ENCODE results near the gene BLVRA.

The BLVRA gene

GRCh38 chr7:43752411-43752810 is 6.1 kb upstream of the BLVRA start:
- no peaks in the 10 kb centered on the region for H3K9me3 ChIP-seq (ENCODE audit: insufficient read depth, low read depth, low read length)
- H3K9ac ChIP-seq (ENCODE audit: low read depth, low read length), result no peak overlapping the region
- no peak overlapping the region for H3K4me3 ChIP-seq (ENCODE audit: low read length)
- H3K27ac ChIP-seq (ENCODE audit: low read length), result no peak overlapping the region
- no peaks in the 10 kb centered on the region; the same call in 1 of the 2 replicates for H3K4me1 ChIP-seq (ENCODE audit: insufficient read depth, low read length)
- H3K27me3 ChIP-seq (ENCODE audit: insufficient read depth, low read length), result peaks cover 14% of the 10 kb centered on the region
- no peaks in the 10 kb centered on the region for H3K36me3 ChIP-seq (ENCODE audit: insufficient read depth, low read depth, low read length)

- no peak overlapping the region for H3K27ac ChIP-seq (ENCODE audit: low read length)
Observed at GRCh38 chr7:43753271-43753810, 5.1 kb upstream of the BLVRA start.

GRCh38 chr7:43753843-43754242 is 4.6 kb upstream of the BLVRA start:
- H3K36me3 ChIP-seq (ENCODE audit: insufficient read depth, low read depth, low read length), result no peaks in the 10 kb centered on the region
- peaks cover 21% of the 10 kb centered on the region for H3K27me3 ChIP-seq (ENCODE audit: insufficient read depth, low read length)
- no peak overlapping the region for H3K27ac ChIP-seq (ENCODE audit: low read length)
- H3K4me3 ChIP-seq (ENCODE audit: low read length), result no peak overlapping the region
- no peaks in the 10 kb centered on the region; the same call in 1 of the 2 replicates for H3K4me1 ChIP-seq (ENCODE audit: insufficient read depth, low read length)
- H3K9ac ChIP-seq (ENCODE audit: low read depth, low read length), result no peak overlapping the region
- no peaks in the 10 kb centered on the region for H3K9me3 ChIP-seq (ENCODE audit: insufficient read depth, low read depth, low read length)

More at GRCh38 chr7:43753271-43753810, 5.1 kb upstream of the BLVRA start:
- Histone ChIP-seq H3K36me3 (ENCODE audit: insufficient read depth, low read depth, low read length) (no peaks in the 10 kb centered on the region), H3K4me1 (ENCODE audit: insufficient read depth, low read length) (no peaks in the 10 kb centered on the region; the same call in 1 of the 2 replicates), H3K9me3 (ENCODE audit: insufficient read depth, low read depth, low read length) (no peaks in the 10 kb centered on the region), H3K9ac (ENCODE audit: low read depth, low read length) (no peak overlapping the region), H3K4me3 (ENCODE audit: low read length) (no peak overlapping the region), H3K27me3 (ENCODE audit: insufficient read depth, low read length) (peaks cover 21% of the 10 kb centered on the region)

GRCh38 chr7:43754596-43754995 is 3.9 kb upstream of the BLVRA start:
- H3K27ac ChIP-seq (ENCODE audit: low read length), result no peak overlapping the region
- no peak overlapping the region for H3K9ac ChIP-seq (ENCODE audit: low read depth, low read length)
- peaks cover 5% of the 10 kb centered on the region for H3K4me1 ChIP-seq (ENCODE audit: insufficient read depth, low read length)
- no peak overlapping the region for H3K4me3 ChIP-seq (ENCODE audit: low read length)
- no peaks in the 10 kb centered on the region for H3K36me3 ChIP-seq (ENCODE audit: insufficient read depth, low read depth, low read length)
- H3K9me3 ChIP-seq (ENCODE audit: insufficient read depth, low read depth, low read length), result no peaks in the 10 kb centered on the region
- peaks cover 29% of the 10 kb centered on the region for H3K27me3 ChIP-seq (ENCODE audit: insufficient read depth, low read length)

- Histone ChIP-seq H3K4me3 (ENCODE audit: low read length) (no peak overlapping the region), H3K27me3 (ENCODE audit: insufficient read depth, low read length) (peaks cover 37% of the 10 kb centered on the region), H3K4me1 (ENCODE audit: insufficient read depth, low read length) (peaks cover 5% of the 10 kb centered on the region), H3K27ac (ENCODE audit: low read length) (no peak overlapping the region), H3K9me3 (ENCODE audit: insufficient read depth, low read depth, low read length) (no peaks in the 10 kb centered on the region), H3K9ac (ENCODE audit: low read depth, low read length) (no peak overlapping the region), H3K36me3 (ENCODE audit: insufficient read depth, low read depth, low read length) (no peaks in the 10 kb centered on the region)
Observed at GRCh38 chr7:43756368-43757072, 2.0 kb upstream of the BLVRA start.

GRCh38 chr7:43757073-43757720 is 1.3 kb upstream of the BLVRA start:
- no peaks in the 10 kb centered on the region for H3K9me3 ChIP-seq (ENCODE audit: insufficient read depth, low read depth, low read length)
- no peak overlapping the region for H3K9ac ChIP-seq (ENCODE audit: low read depth, low read length)
- H3K27ac ChIP-seq (ENCODE audit: low read length), result no peak overlapping the region
- no peaks in the 10 kb centered on the region for H3K36me3 ChIP-seq (ENCODE audit: insufficient read depth, low read depth, low read length)
- H3K27me3 ChIP-seq (ENCODE audit: insufficient read depth, low read length), result peaks cover 37% of the 10 kb centered on the region
- H3K4me1 ChIP-seq (ENCODE audit: insufficient read depth, low read length), result peaks cover 5% of the 10 kb centered on the region
- no peak overlapping the region for H3K4me3 ChIP-seq (ENCODE audit: low read length)

GRCh38 chr7:43758822-43759683 is 573 bp downstream of the BLVRA start:
- Histone ChIP-seq H3K36me3 (ENCODE audit: insufficient read depth, low read depth, low read length) (no peaks in the 10 kb centered on the region), H3K27me3 (ENCODE audit: insufficient read depth, low read length) (peaks cover 37% of the 10 kb centered on the region), H3K27ac (ENCODE audit: low read length) (no peak overlapping the region), H3K4me3 (ENCODE audit: low read length) (peak overlapping the region; percentile 63), H3K4me1 (ENCODE audit: insufficient read depth, low read length) (peaks cover 15% of the 10 kb centered on the region), H3K9me3 (ENCODE audit: insufficient read depth, low read depth, low read length) (no peaks in the 10 kb centered on the region), H3K9ac (ENCODE audit: low read depth, low read length) (peak overlapping the region; percentile 34; the same call in 1 of the 2 replicates)

GRCh38 chr7:43760861-43761260 is 2.4 kb downstream of the BLVRA start:
- no peak overlapping the region for H3K4me3 ChIP-seq (ENCODE audit: low read length)
- H3K9me3 ChIP-seq (ENCODE audit: insufficient read depth, low read depth, low read length), result no peaks in the 10 kb centered on the region
- no peak overlapping the region for H3K9ac ChIP-seq (ENCODE audit: low read depth, low read length)
- H3K27me3 ChIP-seq (ENCODE audit: insufficient read depth, low read length), result peaks cover 37% of the 10 kb centered on the region
- H3K4me1 ChIP-seq (ENCODE audit: insufficient read depth, low read length), result peaks cover 24% of the 10 kb centered on the region
- no peaks in the 10 kb centered on the region for H3K36me3 ChIP-seq (ENCODE audit: insufficient read depth, low read depth, low read length)
- H3K27ac ChIP-seq (ENCODE audit: low read length), result no peak overlapping the region

- H3K36me3 ChIP-seq (ENCODE audit: insufficient read depth, low read depth, low read length), result no peaks in the 10 kb centered on the region
- H3K27ac ChIP-seq (ENCODE audit: low read length), result no peak overlapping the region
- no peak overlapping the region for H3K4me3 ChIP-seq (ENCODE audit: low read length)
- no peaks in the 10 kb centered on the region for H3K9me3 ChIP-seq (ENCODE audit: insufficient read depth, low read depth, low read length)
- no peak overlapping the region for H3K9ac ChIP-seq (ENCODE audit: low read depth, low read length)
- peaks cover 34% of the 10 kb centered on the region for H3K27me3 ChIP-seq (ENCODE audit: insufficient read depth, low read length)
- peaks cover 24% of the 10 kb centered on the region for H3K4me1 ChIP-seq (ENCODE audit: insufficient read depth, low read length)
Observed at GRCh38 chr7:43761382-43761781, 2.9 kb downstream of the BLVRA start.

GRCh38 chr7:43761938-43762692 is 3.6 kb downstream of the BLVRA start:
- H3K27ac ChIP-seq (ENCODE audit: low read length), result no peak overlapping the region
- H3K9ac ChIP-seq (ENCODE audit: low read depth, low read length), result no peak overlapping the region
- H3K9me3 ChIP-seq (ENCODE audit: insufficient read depth, low read depth, low read length), result no peaks in the 10 kb centered on the region
- H3K36me3 ChIP-seq (ENCODE audit: insufficient read depth, low read depth, low read length), result no peaks in the 10 kb centered on the region
- H3K4me3 ChIP-seq (ENCODE audit: low read length), result no peak overlapping the region
- peaks cover 24% of the 10 kb centered on the region for H3K4me1 ChIP-seq (ENCODE audit: insufficient read depth, low read length)
- H3K27me3 ChIP-seq (ENCODE audit: insufficient read depth, low read length), result peaks cover 27% of the 10 kb centered on the region

- H3K4me1 ChIP-seq (ENCODE audit: insufficient read depth, low read length), result peaks cover 24% of the 10 kb centered on the region
- H3K27ac ChIP-seq (ENCODE audit: low read length), result no peak overlapping the region
- H3K4me3 ChIP-seq (ENCODE audit: low read length), result no peak overlapping the region
- H3K9me3 ChIP-seq (ENCODE audit: insufficient read depth, low read depth, low read length), result no peaks in the 10 kb centered on the region
- no peak overlapping the region for H3K9ac ChIP-seq (ENCODE audit: low read depth, low read length)
- H3K36me3 ChIP-seq (ENCODE audit: insufficient read depth, low read depth, low read length), result no peaks in the 10 kb centered on the region
- H3K27me3 ChIP-seq (ENCODE audit: insufficient read depth, low read length), result peaks cover 17% of the 10 kb centered on the region
Observed at GRCh38 chr7:43763183-43763582, 4.7 kb downstream of the BLVRA start.

Measured in iPS-20b (cell line).